ENCODE results near the gene AP5S1.

AP5S1 gene

DNA sequence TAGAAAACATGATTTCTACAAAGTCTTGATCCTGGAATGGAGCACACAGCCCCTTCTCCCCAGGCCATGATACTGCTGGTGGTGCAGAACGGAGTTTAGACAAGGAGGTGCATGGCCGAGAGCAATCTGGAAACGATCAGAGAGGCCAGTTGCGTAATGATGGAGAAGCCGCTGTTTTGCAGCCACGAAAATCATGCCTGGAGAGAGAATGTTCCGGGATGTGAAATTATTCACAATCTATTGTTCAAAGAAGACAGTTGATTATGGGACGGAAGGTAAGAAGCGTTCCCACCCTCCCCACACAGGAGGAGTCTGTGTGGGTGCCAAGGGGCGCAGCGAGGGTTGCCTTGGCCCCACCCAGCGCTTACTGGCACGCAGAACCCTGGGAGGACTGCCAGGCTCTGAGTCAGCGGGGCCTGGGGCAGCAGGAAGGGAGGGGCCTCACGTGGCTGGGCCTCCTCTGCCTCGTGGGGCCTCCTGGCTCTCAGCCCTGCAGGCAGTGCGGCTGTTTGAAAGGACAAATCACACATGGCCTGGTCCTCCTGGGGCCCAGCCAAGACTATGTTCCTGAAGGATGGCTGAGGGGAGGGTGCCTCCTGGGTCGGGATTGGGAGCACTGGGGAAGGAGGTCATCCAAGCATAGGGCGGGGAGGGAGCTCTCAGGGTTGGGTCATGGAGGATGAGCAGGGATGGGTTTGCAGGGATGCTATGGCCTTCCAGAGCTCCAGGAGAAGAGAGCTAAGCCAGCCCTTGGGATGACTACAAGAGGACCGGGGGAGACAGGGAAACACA is 8.7 kb upstream of the AP5S1 start:
- in situ Hi-C loops (cut with MboI; ENCODE audit: low pct_unique_long_range_greater_than_20kb, low sequenced_read_pairs, unreplicated experiment), result no loop called here
- TF ChIP-seq, protein P1, sequence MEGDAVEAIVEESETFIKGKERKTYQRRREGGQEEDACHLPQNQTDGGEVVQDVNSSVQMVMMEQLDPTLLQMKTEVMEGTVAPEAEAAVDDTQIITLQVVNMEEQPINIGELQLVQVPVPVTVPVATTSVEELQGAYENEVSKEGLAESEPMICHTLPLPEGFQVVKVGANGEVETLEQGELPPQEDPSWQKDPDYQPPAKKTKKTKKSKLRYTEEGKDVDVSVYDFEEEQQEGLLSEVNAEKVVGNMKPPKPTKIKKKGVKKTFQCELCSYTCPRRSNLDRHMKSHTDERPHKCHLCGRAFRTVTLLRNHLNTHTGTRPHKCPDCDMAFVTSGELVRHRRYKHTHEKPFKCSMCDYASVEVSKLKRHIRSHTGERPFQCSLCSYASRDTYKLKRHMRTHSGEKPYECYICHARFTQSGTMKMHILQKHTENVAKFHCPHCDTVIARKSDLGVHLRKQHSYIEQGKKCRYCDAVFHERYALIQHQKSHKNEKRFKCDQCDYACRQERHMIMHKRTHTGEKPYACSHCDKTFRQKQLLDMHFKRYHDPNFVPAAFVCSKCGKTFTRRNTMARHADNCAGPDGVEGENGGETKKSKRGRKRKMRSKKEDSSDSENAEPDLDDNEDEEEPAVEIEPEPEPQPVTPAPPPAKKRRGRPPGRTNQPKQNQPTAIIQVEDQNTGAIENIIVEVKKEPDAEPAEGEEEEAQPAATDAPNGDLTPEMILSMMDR (IDR thresholded peaks at IDR 0.05; ENCODE audit: extremely low read depth, insufficient read depth, missing control alignments), result no peak
- no peak for DNase-seq (ENCODE audit: low spot score)

DNA sequence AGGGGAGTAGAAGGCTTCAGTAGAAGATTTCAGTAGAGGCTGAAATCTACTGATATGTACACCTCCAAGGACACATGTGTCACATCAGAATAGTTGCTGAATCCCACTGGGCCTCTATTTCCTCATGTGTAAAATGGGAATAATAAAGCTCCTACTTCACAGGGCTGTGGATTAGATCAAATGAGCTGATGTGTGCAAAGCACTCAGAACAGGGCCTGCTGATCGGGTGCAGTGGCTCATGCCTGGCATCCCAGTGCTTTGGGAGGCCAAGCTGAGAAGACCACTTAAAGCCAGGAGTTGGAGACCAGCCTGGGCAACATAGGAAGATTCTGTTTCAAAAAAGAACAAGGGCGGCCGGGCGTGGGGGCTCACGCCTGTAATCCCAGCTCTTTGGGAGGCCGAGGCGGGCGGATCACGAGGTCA is 8.1 kb upstream of the AP5S1 start:
- TF ChIP-seq, protein P1 (IDR thresholded peaks at IDR 0.05; ENCODE audit: extremely low read depth, insufficient read depth, missing control alignments), result no peak
- in situ Hi-C loops (cut with MboI; ENCODE audit: low pct_unique_long_range_greater_than_20kb, low sequenced_read_pairs, unreplicated experiment), result no loop called here

DNA sequence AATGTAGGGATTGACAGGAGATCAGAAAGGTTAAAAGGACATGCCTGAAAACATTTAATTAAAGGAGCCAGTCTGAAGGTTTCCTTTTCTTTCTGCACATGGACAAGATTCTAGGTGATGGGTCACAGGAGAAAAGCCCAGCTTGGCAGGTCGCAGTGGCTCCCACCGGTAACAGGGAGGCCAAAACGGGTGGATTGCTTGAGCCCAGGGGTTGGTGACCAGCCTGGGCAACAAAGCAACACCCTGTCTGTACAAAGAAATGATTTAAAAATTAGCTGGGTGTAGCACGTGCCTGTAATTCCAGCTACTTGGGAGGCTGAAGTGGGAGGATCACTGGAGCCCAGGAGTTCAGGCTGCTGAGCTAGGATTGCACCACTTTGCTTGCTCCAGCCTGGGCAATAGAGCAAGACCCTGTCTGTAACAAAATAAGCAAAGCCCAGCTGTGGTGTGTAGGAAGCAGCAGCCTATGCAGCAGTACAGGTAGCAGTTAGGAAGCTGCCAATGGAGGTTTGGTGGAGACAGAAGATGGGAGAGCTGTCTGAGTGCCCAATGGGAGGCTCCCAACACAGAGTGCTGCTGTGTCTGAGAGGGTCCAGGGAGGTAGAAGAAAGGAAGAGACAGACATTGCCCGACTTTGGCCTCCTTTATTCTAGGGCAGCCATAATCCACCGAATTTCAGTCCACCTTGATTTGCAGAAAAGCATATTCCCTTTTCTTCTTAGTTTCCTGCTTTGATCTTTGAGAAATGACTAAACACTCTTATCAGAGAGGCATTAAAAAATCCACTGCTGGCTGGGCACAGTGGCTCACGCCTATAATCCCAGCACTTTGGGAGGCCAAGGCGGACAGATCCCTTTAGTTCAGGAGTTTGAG is 7.1 kb upstream of the AP5S1 start:
- TF ChIP-seq, protein P1 (IDR thresholded peaks at IDR 0.05; ENCODE audit: extremely low read depth, insufficient read depth, missing control alignments), result no peak
- in situ Hi-C loops (cut with MboI; ENCODE audit: low pct_unique_long_range_greater_than_20kb, low sequenced_read_pairs, unreplicated experiment), result no loop called here
- no peak for DNase-seq (ENCODE audit: low spot score)

More for the DNA sequence above, 8.1 kb upstream of the AP5S1 start:
- DNase-seq (ENCODE audit: low spot score), result no peak

DNA sequence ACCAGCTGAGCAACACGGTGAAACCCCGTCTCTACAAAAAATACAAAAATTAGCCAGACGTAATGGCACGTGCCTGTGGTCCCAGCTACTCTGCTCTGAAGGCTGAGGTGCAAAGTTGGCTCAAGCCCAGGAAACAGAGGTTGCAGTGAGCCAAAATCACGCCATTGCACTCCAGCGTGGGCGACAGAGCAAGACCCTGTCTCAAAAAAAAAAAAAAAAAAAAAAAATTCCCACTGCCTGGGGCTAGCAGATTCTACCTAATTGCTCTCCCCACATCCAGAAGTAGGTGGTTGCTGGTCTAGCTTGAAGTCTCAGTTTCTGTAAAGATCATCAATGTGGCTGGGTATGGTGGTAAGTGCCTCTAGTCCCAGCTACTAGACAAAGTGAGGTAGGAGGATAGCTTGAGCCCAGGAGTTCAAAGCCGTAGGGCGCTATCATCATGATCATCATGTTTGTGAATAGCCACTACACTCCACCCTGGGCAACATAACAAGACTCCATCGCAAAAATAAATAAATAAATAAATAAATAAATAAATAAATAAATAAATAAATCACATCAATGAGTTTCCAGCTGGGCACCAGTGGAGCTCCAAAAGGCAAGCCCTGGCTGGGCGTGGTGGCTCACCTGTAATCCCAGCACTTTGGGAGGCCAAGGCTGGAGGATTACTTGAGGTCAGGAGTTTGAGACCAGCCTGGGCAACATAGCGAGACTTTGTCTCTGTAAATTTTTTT is 6.3 kb upstream of the AP5S1 start:
- in situ Hi-C loops (cut with MboI; ENCODE audit: low pct_unique_long_range_greater_than_20kb, low sequenced_read_pairs, unreplicated experiment), result no loop called here
- DNase-seq (ENCODE audit: low spot score), result no peak
- TF ChIP-seq, protein P1 (IDR thresholded peaks at IDR 0.05; ENCODE audit: extremely low read depth, insufficient read depth, missing control alignments), result no peak

DNA sequence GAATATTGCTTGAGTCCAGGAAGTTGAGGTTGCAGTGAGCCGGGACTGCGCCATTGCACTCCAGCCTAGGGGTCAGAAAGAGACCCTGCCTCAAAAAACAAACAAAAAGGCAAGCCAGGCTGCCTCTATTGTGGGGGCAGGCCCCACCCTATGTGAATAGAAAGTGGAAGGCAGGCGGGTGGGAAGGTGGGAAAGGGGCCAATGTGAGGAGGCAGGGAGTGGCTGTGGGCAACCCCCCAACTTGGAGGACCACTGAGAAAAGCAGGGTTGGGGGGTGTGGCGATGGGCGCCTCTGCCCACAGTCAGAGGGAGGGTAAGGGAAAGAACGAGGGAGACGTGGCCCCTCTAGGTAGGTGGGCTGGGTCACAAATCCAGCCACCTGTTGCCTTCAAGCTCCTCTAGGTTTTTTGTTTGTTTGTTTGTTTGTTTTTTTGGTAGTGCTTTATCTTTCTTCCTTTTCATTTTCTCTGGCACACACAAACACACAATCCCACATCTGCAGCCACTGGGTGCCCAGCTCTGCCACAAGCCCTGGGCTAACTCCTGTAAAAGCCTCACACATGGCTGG is 5.3 kb upstream of the AP5S1 start:
- in situ Hi-C loops (cut with MboI; ENCODE audit: low pct_unique_long_range_greater_than_20kb, low sequenced_read_pairs, unreplicated experiment), result no loop called here
- DNase-seq (ENCODE audit: low spot score), result no peak
- TF ChIP-seq, protein P1 (IDR thresholded peaks at IDR 0.05; ENCODE audit: extremely low read depth, insufficient read depth, missing control alignments), result no peak

All from GM13977 (cell line).